Spleen (tissue), 11 donors: Measurements from ENCODE around the gene FAM184A. TPM values are rescaled to one million over a fixed set of nuclear protein-coding genes. Genes with fewer than 3 reads are reported as not detected.

Source experiments
- DNase-seq: peaks from one replicate; pipeline ENCODE4 v3.0.0-alpha.2; 2020
- H3K27ac ChIP-seq, 8 donors: fragments of 200-600 bp; sonication (generic) in 7 of 8; 1 replicate in 4 of 8; 2 replicates in 4 of 8; pipeline versions ENCODE4 v1.5.0 to v1.8.0; 2016 to 2021; ENCODE audit warnings: inconsistent platforms in 4 of 8, mild to moderate bottlenecking in 4 of 8, moderate library complexity in 1 of 8
- H3K27me3 ChIP-seq, 7 donors: fragments of 200-600 bp; sonication (generic) in 6 of 7; replicated peaks in 1 of 7; 1 replicate in 4 of 7; 2 replicates in 3 of 7; pipeline versions ENCODE4 v1.5.0 to v1.8.0; 2016 to 2021; ENCODE audit warnings: inconsistent platforms in 3 of 7, mild to moderate bottlenecking in 1 of 7
- H3K36me3 ChIP-seq, 6 donors: fragments of 200-600 bp; sonication (generic) in 5 of 6; 1 replicate in 4 of 6; 2 replicates in 2 of 6; pipeline versions ENCODE4 v1.5.0 to v1.8.0; 2016 to 2021; ENCODE audit warnings: inconsistent platforms in 2 of 6
- H3K4me1 ChIP-seq, 6 donors: fragments of 200-600 bp; sonication (generic) in 5 of 6; 1 replicate in 3 of 6; 2 replicates in 3 of 6; pipeline versions ENCODE4 v1.5.0 to v1.8.0; 2016 to 2021; ENCODE audit warnings: inconsistent platforms in 3 of 6
- H3K4me3 ChIP-seq, 8 donors: fragments of 200-600 bp; sonication (generic) in 7 of 8; 1 replicate in 4 of 8; 2 replicates in 4 of 8; pipeline versions ENCODE4 v1.5.0 to v1.8.0; 2016 to 2021; ENCODE audit warnings: inconsistent platforms in 4 of 8, mild to moderate bottlenecking in 4 of 8, moderate library complexity in 2 of 8
- H3K9me3 ChIP-seq, 8 donors: fragments of 200-600 bp; sonication (generic) in 7 of 8; 1 replicate in 4 of 8; 2 replicates in 4 of 8; pipeline versions ENCODE4 v1.5.0 to v1.8.0; 2016 to 2021; ENCODE audit warnings: inconsistent platforms in 4 of 8
- CTCF ChIP-seq, 11 experiments: fragments of 200-600 bp in 7 of 11; fragments of 450-650 bp in 4 of 11; sonication (generic) in 4 of 11; IDR thresholded peaks in 8 of 11; conservative IDR thresholded peaks in 3 of 11; 1 replicate in 7 of 11; 2 replicates in 4 of 11; pipeline versions ENCODE4 v1.4.0 to v1.8.0; 2016 to 2021; ENCODE audit warnings: antibody characterized with exemption in 11 of 11, inconsistent platforms in 4 of 11, mild to moderate bottlenecking in 1 of 11
- POLR2A ChIP-seq, 3 donors: fragments of 450-650 bp; IDR thresholded peaks; one replicate each; pipeline ENCODE4 v1.5.1; 2017; ENCODE audit warnings: antibody characterized with exemption in 3 of 3, mild to moderate bottlenecking in 1 of 3
- POLR2AphosphoS5 ChIP-seq, 3 donors: sonication (generic); formaldehyde crosslinking; IDR thresholded peaks; one replicate each; pipeline ENCODE4 v1.5.1; 2017; ENCODE audit warnings: antibody characterized with exemption in 3 of 3
- WGBS, 5 donors: extraction: QIAGEN DNeasy Blood & Tissue Kit in 3 of 5; methylation state at CpG; one replicate each; pipeline versions ENCODE4 v1.1.5 to v1.1.7; 2013 to 2018; 5-methylcytosine and 5-hydroxymethylcytosine counted together
- intact Hi-C: fragments of 100-400 bp; cut with DNase I; formaldehyde crosslinking; loops from one replicate; pipeline ENCODE4 v1.15.0; 2023; ENCODE audit warnings: low total_unique reads
- polyA plus RNA-seq, 3 donors: library from polyadenylated mRNA; stranded (reverse); fragments of 200-250 nt; gene quantifications; one replicate each; pipeline ENCODE4 v1.2.1, GENCODE V29; 2013
- total RNA-seq, 7 donors: library from RNA; depleted of rRNA in 3 of 7; stranded (reverse); fragments of >200 nt in 3 of 7; fragmentation: NEBNext Ultra II Directional in 4 of 7; extraction: Animal tissue kit (Norgen Biotek cat#: 25700) in 4 of 7; gene quantifications; one replicate each; pipeline versions ENCODE4 v1.1.0 to v1.2.1, GENCODE V29; 2016 to 2021
- donor health status: healthy with polysubstance abuse.
- donor health status: DM: no; HTN: no; CAD: no; lungs with moderate emphysema.
- donor health status: DM: no; HTN: no; CAD: no.
- donor health status: Bipolar disorder and iron deficiency.
- donor health status: healthy.
- donor health status: DM: no; HTN: no; CAD: no.
- donor health status: DM: yes; HTN: yes; CAD: no.

The FAM184A gene
- total and polyA plus RNA-seq, 10 donors, result 0.66 to 2.0 (median 1.2) TPM

DNA sequence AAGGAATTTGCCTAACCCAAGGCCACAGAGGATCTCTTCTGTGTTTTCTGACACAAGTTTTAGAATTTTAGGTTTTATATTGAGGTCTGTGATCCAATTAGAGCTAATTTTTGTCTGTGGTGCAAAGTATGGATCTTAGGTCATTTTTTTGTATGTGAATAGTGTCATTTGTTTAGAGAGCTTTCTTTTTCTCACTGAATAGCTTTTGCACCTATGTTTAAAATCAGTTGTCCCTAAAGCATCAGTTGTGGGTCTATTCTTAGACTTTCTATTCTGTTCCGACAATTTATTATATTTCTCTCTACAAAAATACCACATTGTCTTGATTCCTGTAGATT lies 143.2 kb downstream of the FAM184A start:
- Histone ChIP-seq H3K4me3 (peak overlapping the region; percentile 60 to 96 (median 82)), H3K27ac (peak overlapping the region; percentile 81 to 99 (median 94)), H3K4me1 (peaks cover 8 to 37% (median 21%) of the 10 kb centered on the region in 6 donors), H3K27me3 (no peaks in the 10 kb centered on the region), H3K36me3 (peaks cover 0 to 33% (median 6%) of the 10 kb centered on the region in 6 donors), H3K9me3 (peaks cover 0 to 6% (median 0%) of the 10 kb centered on the region in 8 donors)
- intact Hi-C loops, result no loop called here
- 9 to 44% (median 26%) methylated on average over 1 of the region's 1 CpG for WGBS, 5 donors
- TF ChIP-seq POLR2A (IDR thresholded peaks at IDR 0.05) (no peak), POLR2AphosphoS5 (IDR thresholded peaks at IDR 0.05) (no peak), CTCF (IDR thresholded peaks at IDR 0.05 in 8 of 11, conservative IDR thresholded peaks at IDR 0.05 in 3 of 11) (no peak)
- DNase-seq, result no peak

GRCh38 chr6:118934461-118935330 lies 143.8 kb downstream of the FAM184A start, which contains the start of gene MCM9:
TSS of gene MCM9 (minus strand) at chr6:118935159. CDS start at chr6:118931723, 3,436 bp downstream.
- DNase-seq, result peak; percentile 98
- TF ChIP-seq POLR2A (IDR thresholded peaks at IDR 0.05), result peak in 2 of 3 donors; percentile 35 to 51
- TF ChIP-seq POLR2AphosphoS5 (IDR thresholded peaks at IDR 0.05), result peak; percentile 84 to 89 (median 87)
- peak in 3 of 11 experiments; percentile 7 to 23 (median 14) for TF ChIP-seq CTCF (IDR thresholded peaks at IDR 0.05 in 8 of 11, conservative IDR thresholded peaks at IDR 0.05 in 3 of 11)
- peaks cover 8 to 37% (median 21%) of the 10 kb centered on the region in 6 donors for H3K4me1 ChIP-seq
- H3K4me3 ChIP-seq, result peak within 1 kb of the TSS; percentile 60 to 96 (median 82)
- peaks cover 0 to 39% (median 7%) of the 10 kb centered on the region in 6 donors for H3K36me3 ChIP-seq
- 0 to 1% (median 1%) methylated on average over 44 to 95 of the region's 95 CpGs for WGBS, 5 donors
- intact Hi-C loops, result no loop called here
- H3K27ac ChIP-seq, result peak within 1 kb of the TSS; percentile 81 to 99 (median 94)
- peaks cover 0 to 6% (median 0%) of the 10 kb centered on the region in 8 donors for H3K9me3 ChIP-seq
- no peaks in the 10 kb centered on the region for H3K27me3 ChIP-seq

- Histone ChIP-seq H3K27ac (peak overlapping the region; percentile 81 to 99 (median 94)), H3K36me3 (peaks cover 0 to 47% (median 7%) of the 10 kb centered on the region in 6 donors), H3K4me1 (peaks cover 8 to 37% (median 21%) of the 10 kb centered on the region in 6 donors), H3K27me3 (no peaks in the 10 kb centered on the region), H3K4me3 (peak overlapping the region; percentile 60 to 96 (median 82)), H3K9me3 (peaks cover 0 to 6% (median 0%) of the 10 kb centered on the region in 8 donors)
- intact Hi-C loops, result no loop called here
- TF ChIP-seq CTCF (IDR thresholded peaks at IDR 0.05 in 8 of 11, conservative IDR thresholded peaks at IDR 0.05 in 3 of 11) (no peak), POLR2AphosphoS5 (IDR thresholded peaks at IDR 0.05) (no peak), POLR2A (IDR thresholded peaks at IDR 0.05) (no peak)
- 23 to 30% (median 25%) methylated on average over 8 of the region's 8 CpGs for WGBS, 5 donors
- no peak for DNase-seq
Measured at GRCh38 chr6:118933855-118934460, 144.5 kb downstream of the FAM184A start.
